ENCODE data around the gene PSAPL1. TPM values are rescaled to one million over a fixed set of nuclear protein-coding genes. Genes with fewer than 3 reads are reported as not detected.

The PSAPL1 gene
- total and polyA plus RNA-seq, 9 of the 15 experiments (the other 6 are each of a cell fraction or from before 2014, with no cell fraction given) = not detected

DNA sequence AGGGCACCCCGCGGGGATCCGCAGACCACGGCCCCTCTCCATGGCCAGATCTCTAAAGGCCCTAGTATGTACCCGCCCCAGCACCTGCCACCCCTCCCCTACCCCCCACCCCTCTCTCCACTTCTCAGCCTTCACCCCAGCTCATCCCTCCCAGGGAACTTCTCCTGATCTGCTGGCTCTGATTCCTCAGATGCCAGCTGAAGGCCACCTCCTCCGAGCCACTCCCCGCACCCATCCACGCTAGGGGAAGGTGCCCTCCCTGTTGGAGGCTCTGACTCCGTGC is 11.9 kb downstream of the PSAPL1 start:
- no peak overlapping the region for H2AFZ ChIP-seq (ENCODE audit: low read depth, low read length)
- in situ Hi-C loops (cut with MboI) (no loop called here), intact Hi-C loops (cut with micrococcal nuclease) (no loop called here)
- ATAC-seq (no peak), DNase-seq (ENCODE audit: extremely low read depth in 1 of 4, low spot score in 3 of 4) (no peak), FAIRE-seq (no peak)
- no peaks in the 10 kb centered on the region for H3K9me1 ChIP-seq (ENCODE audit: control insufficient read depth, insufficient read depth, low read length)
- H3K27me3 ChIP-seq (ENCODE audit: control insufficient read depth in 2 of 2, insufficient read depth in 2 of 2, low read length in 2 of 2) = peaks cover 0 to 49% of the 10 kb centered on the region in 2 experiments; a peak in 2 of 5 replicates
- POLR2A ChIA-PET = interaction anchor here (0.6 kb wide), 1 partner anchor 28 kb away, joined by 3 read pairs; no protein-coding TSS in a partner anchor
- no TSS peak for BruUV-seq (replicated peaks)
- no peaks in the 10 kb centered on the region for H3K36me3 ChIP-seq (ENCODE audit: control insufficient read depth, insufficient read depth, low read length)
- H3K9ac ChIP-seq (ENCODE audit: insufficient read depth in 1 of 2, low read depth in 2 of 2, low read length in 2 of 2) = no peak overlapping the region
- H3K27ac ChIP-seq (ENCODE audit: extremely low read depth, low read depth, low read length) = no peak overlapping the region
- H3K9me3 ChIP-seq (replicated peaks; ENCODE audit: control insufficient read depth, insufficient read depth, low read depth, low read length) = no peaks in the 10 kb centered on the region
- H3K4me2 ChIP-seq (ENCODE audit: insufficient read depth, low read length) = no peak overlapping the region
- no peaks in the 10 kb centered on the region for H3K79me2 ChIP-seq (ENCODE audit: control insufficient read depth, insufficient read depth, low read length)
- no peak overlapping the region for H3K4me3 ChIP-seq
- H3K4me1 ChIP-seq (replicated peaks in 1 of 2; ENCODE audit: control insufficient read depth in 2 of 2, insufficient read depth in 2 of 2, low read length in 2 of 2) = no peaks in the 10 kb centered on the region
- 0% methylated on average over 9 of the region's 9 CpGs for WGBS (ENCODE audit: insufficient coverage, low coverage, missing lambda C conversion rate)
- no peaks in the 10 kb centered on the region for H4K20me1 ChIP-seq (replicated peaks; ENCODE audit: control insufficient read depth, insufficient read depth, low read length)
- CTCF ChIA-PET (ENCODE audit: low intra/inter-chr PET ratio) = no interaction called here
- TF ChIP-seq ZNF551 (CRISPR knock-in tag; IDR thresholded peaks at IDR 0.05) = no peak
- TF ChIP-seq BDP1 (IDR thresholded peaks at IDR 0.05; ENCODE audit: insufficient read depth, insufficient read length) = no peak
- TF ChIP-seq, protein P1, sequence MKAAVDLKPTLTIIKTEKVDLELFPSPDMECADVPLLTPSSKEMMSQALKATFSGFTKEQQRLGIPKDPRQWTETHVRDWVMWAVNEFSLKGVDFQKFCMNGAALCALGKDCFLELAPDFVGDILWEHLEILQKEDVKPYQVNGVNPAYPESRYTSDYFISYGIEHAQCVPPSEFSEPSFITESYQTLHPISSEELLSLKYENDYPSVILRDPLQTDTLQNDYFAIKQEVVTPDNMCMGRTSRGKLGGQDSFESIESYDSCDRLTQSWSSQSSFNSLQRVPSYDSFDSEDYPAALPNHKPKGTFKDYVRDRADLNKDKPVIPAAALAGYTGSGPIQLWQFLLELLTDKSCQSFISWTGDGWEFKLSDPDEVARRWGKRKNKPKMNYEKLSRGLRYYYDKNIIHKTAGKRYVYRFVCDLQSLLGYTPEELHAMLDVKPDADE (conservative IDR thresholded peaks at IDR 0.05; ENCODE audit: control insufficient read depth, low read depth, low read length) = no peak
- no peak for TF ChIP-seq TAF15 (IDR thresholded peaks at IDR 0.05; ENCODE audit: low read depth, low read length)
- no peak for TF ChIP-seq PREB (CRISPR knock-in tag; IDR thresholded peaks at IDR 0.05)
- no peak for TF ChIP-seq LARP7 (IDR thresholded peaks at IDR 0.05)
- TF ChIP-seq, protein P2, sequence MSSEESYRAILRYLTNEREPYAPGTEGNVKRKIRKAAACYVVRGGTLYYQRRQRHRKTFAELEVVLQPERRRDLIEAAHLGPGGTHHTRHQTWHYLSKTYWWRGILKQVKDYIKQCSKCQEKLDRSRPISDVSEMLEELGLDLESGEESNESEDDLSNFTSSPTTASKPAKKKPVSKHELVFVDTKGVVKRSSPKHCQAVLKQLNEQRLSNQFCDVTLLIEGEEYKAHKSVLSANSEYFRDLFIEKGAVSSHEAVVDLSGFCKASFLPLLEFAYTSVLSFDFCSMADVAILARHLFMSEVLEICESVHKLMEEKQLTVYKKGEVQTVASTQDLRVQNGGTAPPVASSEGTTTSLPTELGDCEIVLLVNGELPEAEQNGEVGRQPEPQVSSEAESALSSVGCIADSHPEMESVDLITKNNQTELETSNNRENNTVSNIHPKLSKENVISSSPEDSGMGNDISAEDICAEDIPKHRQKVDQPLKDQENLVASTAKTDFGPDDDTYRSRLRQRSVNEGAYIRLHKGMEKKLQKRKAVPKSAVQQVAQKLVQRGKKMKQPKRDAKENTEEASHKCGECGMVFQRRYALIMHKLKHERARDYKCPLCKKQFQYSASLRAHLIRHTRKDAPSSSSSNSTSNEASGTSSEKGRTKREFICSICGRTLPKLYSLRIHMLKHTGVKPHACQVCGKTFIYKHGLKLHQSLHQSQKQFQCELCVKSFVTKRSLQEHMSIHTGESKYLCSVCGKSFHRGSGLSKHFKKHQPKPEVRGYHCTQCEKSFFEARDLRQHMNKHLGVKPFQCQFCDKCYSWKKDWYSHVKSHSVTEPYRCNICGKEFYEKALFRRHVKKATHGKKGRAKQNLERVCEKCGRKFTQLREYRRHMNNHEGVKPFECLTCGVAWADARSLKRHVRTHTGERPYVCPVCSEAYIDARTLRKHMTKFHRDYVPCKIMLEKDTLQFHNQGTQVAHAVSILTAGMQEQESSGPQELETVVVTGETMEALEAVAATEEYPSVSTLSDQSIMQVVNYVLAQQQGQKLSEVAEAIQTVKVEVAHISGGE (CRISPR knock-in tag; IDR thresholded peaks at IDR 0.05) = no peak
- TF ChIP-seq EP300 (IDR thresholded peaks at IDR 0.05; ENCODE audit: low read length) = no peak
- TF ChIP-seq, protein P3, sequence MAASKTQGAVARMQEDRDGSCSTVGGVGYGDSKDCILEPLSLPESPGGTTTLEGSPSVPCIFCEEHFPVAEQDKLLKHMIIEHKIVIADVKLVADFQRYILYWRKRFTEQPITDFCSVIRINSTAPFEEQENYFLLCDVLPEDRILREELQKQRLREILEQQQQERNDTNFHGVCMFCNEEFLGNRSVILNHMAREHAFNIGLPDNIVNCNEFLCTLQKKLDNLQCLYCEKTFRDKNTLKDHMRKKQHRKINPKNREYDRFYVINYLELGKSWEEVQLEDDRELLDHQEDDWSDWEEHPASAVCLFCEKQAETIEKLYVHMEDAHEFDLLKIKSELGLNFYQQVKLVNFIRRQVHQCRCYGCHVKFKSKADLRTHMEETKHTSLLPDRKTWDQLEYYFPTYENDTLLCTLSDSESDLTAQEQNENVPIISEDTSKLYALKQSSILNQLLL (CRISPR knock-in tag; IDR thresholded peaks at IDR 0.05; ENCODE audit: borderline replicate concordance) = no peak
- TF ChIP-seq IRF9 (tag; IDR thresholded peaks at IDR 0.05) = no peak
- no peak for TF ChIP-seq CREM (IDR thresholded peaks at IDR 0.05; ENCODE audit: low read depth)
- TF ChIP-seq HDAC6 (IDR thresholded peaks at IDR 0.05; ENCODE audit: low read depth, low read length) = no peak
- no peak for TF ChIP-seq TRIM25 (IDR thresholded peaks at IDR 0.05; ENCODE audit: borderline replicate concordance)
